Heart left ventricle (tissue), 13 donors: ENCODE results near the gene CAPZA1.

ENCODE experiments used
- POLR2A ChIP-seq, 2 donors: fragments of 450-650 bp; IDR thresholded peaks; one replicate each; pipeline ENCODE4 v1.6.1; 2017; ENCODE audit warnings: antibody characterized with exemption in 2 of 2, mild to moderate bottlenecking in 2 of 2, moderate library complexity in 2 of 2
- TF ChIP-seq, protein P1 (sequence below), 12 donors: fragments of 200-600 bp; sonication (generic) in 4 of 12; IDR thresholded peaks; one replicate each; pipeline versions ENCODE4 v1.5.0 to v1.8.0; 2018 to 2022; ENCODE audit warnings: antibody characterized with exemption in 12 of 12, mild to moderate bottlenecking in 5 of 12
- donor health status: ischemic (EF 13 %, LVEDD 7.1; RV severe dilation, severe dysfunction).
- donor health status: DM: no; HTN: yes; CAD: no.
- donor health status: DM: no; HTN: no; CAD: no.
- donor health status: ischemic (EF 25% LVEDD 6.9; RV normal size, moderate dysfunction).
- donor health status: ischemic (EF 25% LVEDD 5.7; RV mildly dilated, moderate dysfunction).
- donor health status: ischemic (EF 35%, LVEDD 5.7; RV mildly dilated, moderate dysfunction).
- donor health status: nonischemic (EF 11% LVEDD 7.7; RV severe dilation, severe dysfunction).
- donor health status: DM: yes; HTN: yes; CAD: no.
- donor health status: PGD.
- donor health status: ischemic (EF 29% LVEDD 5.4; RV normal size, mild dysfunction).
- donor health status: nonischemic (EF 23%, LVEDD 6.1; RV moderate dilation, normal function).

DNA sequence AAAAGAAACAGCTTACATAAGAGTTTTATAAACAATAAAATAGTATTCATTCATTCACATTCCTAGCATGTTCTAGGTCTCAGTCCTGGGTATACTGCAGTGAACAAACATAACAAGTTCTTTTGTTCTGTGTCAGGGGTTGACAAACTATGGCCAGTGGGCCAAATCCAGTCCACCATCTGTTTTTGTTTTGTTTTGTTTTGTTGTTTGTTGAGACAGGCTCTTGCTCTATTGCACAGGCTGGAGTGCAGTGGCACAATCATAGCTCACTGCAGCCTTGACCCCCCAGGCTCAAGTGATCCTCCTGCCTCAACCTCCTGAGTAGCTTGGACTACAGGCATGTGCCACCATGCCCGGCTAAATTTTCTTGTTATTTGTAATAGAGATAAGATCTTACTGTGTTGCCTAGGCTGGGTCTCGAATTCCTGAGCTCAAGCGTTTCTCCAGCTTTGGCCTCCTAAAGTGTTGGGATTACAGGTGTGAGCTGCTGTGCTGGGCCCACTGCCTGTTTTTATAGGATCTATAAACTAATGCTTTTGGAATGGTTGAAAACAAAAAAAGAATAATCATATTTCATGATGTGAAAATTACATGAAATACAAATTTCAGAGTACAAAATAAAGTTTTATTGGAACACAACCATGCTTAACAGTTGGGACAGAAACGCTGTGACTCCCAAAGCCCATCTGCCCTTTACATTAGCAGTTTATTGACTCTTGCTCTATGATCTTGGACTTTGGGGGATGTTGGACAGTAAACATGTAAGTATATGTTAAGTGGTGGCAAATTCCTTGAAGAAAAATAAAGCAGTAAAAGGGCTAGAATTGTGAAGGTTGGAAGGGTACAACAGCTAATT, 17.9 kb downstream of the CAPZA1 start:
- TF ChIP-seq, protein P1, sequence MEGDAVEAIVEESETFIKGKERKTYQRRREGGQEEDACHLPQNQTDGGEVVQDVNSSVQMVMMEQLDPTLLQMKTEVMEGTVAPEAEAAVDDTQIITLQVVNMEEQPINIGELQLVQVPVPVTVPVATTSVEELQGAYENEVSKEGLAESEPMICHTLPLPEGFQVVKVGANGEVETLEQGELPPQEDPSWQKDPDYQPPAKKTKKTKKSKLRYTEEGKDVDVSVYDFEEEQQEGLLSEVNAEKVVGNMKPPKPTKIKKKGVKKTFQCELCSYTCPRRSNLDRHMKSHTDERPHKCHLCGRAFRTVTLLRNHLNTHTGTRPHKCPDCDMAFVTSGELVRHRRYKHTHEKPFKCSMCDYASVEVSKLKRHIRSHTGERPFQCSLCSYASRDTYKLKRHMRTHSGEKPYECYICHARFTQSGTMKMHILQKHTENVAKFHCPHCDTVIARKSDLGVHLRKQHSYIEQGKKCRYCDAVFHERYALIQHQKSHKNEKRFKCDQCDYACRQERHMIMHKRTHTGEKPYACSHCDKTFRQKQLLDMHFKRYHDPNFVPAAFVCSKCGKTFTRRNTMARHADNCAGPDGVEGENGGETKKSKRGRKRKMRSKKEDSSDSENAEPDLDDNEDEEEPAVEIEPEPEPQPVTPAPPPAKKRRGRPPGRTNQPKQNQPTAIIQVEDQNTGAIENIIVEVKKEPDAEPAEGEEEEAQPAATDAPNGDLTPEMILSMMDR (IDR thresholded peaks at IDR 0.05), result no peak
- no peak for TF ChIP-seq POLR2A (IDR thresholded peaks at IDR 0.05)
